D721Med (cell line): Measurements from ENCODE around the gene TEX51.

Source experiments
- DNase-seq: peaks from one replicate; pipeline ENCODE4 v3.0.0; 2011; ENCODE audit warnings: low spot score; ENCODE audit not compliant: insufficient read length
- FAIRE-seq: peaks from 2 replicates; lab custom pipeline; 2011; peaks lifted over from hg19 to GRCh38; lab: Jason Lieb, UNC
- TF ChIP-seq, protein P1 (sequence below): IDR thresholded peaks from 2 replicates; pipeline ENCODE4 v1.5.1; 2012; ENCODE audit warnings: mild to moderate bottlenecking, control low read depth; ENCODE audit not compliant: insufficient read depth; ENCODE audit errors: missing control alignments

TEX51 gene

DNA sequence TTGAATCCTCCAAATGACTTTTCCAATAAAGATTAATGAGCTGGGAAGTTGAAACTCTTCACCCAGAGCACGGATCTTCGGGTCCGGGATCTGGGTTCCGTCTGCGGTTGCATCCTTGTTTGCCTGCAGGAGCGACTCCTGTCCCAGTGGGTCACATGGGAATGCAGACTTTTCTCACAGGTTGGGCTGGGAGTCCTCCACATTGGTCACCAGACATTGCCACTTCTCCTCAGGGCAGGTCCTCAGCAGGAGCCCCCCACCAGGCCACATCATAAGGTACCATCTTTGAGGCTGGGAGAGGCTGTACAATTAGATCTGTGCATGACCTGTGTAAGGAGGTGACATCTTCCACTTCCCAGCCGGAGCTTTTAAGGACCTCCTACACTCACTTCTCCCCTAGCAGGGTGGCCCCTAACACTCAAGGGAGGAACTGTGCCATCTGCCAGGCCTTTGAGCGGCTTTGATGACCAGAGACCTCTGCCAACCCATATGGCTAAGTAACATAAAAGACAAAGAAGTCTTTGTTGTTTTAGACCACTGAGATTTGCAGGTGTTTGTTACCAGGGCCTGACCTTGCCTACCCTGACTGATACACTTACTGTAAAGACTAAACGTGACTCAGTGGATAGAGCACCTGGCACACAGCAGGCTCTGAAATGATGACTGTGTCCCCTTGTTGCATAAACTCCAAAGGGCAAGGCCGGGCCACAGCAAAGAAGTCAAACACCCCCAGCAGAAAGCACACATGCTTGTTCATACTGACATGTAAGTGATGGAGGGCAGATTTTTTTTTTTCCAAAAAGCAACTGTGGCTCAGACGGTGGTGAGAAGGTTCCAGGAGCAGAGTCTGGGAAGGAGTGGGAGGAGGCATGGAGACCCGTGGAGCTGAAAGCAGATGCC is 7.9 kb upstream of the TEX51 start:
- DNase-seq (no peak), FAIRE-seq (no peak)
- TF ChIP-seq, protein P1, sequence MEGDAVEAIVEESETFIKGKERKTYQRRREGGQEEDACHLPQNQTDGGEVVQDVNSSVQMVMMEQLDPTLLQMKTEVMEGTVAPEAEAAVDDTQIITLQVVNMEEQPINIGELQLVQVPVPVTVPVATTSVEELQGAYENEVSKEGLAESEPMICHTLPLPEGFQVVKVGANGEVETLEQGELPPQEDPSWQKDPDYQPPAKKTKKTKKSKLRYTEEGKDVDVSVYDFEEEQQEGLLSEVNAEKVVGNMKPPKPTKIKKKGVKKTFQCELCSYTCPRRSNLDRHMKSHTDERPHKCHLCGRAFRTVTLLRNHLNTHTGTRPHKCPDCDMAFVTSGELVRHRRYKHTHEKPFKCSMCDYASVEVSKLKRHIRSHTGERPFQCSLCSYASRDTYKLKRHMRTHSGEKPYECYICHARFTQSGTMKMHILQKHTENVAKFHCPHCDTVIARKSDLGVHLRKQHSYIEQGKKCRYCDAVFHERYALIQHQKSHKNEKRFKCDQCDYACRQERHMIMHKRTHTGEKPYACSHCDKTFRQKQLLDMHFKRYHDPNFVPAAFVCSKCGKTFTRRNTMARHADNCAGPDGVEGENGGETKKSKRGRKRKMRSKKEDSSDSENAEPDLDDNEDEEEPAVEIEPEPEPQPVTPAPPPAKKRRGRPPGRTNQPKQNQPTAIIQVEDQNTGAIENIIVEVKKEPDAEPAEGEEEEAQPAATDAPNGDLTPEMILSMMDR: no peak

DNA sequence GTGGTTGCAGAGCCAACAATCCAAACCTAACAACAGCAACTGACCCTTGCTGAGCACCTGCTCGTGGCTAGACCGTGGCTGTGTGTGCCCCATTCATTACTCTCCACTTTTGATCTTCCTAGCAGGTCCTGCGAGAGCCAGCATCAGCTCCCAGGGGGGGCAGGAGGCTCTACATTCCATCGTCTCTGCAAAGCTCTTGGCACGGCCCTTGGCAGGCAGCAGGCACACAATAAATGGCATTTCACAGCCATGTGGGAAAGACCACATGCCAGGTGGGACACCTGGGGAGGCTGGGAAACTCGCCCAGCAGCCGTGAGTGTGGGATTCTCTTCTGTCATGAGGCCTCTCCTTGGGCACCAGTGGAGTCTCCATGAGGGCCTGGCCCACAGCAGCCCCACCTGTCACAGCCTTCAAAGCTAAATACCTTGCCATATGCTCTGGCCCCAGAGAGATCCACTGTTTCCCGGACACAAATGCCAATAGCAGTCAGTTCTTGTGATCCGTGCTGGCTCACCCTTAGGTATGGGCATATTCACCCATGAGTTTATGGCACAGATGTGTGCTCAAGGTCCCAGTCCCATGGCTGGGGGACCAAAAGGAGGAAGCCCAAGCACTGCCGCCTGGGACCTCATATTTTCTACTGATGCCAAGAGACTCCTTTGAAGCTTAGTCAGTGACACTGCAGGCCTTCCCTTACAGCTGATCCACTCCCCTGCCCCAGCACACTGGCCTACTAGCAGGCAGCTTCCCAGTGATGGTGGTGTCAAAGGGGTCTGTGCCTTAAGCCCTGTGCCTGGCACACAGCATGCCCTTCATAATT is 6.8 kb upstream of the TEX51 start:
- no peak for DNase-seq
- FAIRE-seq: no peak
- TF ChIP-seq, protein P1: no peak

DNA sequence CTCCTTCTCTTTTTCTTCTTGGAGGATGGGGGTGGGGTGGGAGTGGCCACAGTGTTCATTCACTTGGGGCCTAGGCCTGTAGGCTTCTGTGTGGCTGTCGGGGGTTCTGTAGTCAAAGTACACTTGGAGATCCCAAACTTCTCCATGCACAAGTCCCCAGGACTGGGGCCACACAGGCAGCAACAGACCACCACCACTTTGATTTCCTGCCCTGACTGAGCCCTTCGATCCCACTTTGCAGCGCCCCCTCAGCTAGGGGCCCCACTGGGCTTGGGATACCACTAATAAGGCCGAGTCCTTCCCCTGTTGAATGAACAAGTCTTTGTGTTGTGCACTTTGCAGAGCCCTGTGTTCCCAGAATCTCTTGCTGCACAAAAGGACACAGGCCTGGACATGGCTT is 5.5 kb upstream of the TEX51 start:
- FAIRE-seq (no peak), DNase-seq (no peak)
- TF ChIP-seq, protein P1: no peak

DNA sequence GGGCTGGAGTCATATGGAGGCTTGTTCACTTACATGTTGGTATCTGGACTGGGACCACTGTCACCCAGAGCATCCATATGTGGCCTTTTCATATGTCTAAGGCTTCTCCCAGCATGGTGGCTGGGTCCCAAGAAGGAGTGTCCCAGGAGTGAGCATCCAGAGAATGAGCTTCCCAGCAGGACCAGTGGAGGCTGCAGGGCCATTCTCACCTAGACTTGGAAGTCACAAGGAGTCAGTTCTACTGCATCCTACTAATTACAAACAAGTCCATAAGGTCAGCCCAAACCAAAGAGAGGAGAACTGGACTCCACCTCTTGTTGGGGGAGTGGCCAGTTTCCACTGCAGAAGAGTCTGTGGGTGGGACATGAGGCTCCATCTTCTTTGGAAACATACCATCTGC is 5.1 kb upstream of the TEX51 start:
- TF ChIP-seq, protein P1: no peak
- FAIRE-seq (no peak), DNase-seq (no peak)

DNA sequence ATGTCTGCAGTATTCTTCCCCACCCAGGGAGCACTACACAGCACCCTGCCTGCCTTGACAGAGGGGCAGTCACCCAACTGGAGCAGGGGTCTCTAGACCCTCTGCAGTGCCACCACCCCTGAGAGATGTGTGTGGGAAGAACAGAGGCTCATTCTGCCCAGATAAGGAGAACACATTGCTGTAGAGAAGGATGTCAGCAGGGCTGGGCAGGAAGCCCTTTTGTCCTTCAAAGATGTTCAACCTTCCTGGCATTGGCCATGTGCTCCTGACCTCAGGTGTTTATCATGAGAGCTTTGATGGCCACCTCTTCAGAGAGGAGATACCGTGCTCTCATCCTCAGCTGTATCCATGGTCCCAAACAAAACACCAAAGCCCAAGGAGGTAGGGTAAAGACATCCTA is 4.6 kb upstream of the TEX51 start:
- FAIRE-seq: no peak
- DNase-seq: no peak
- TF ChIP-seq, protein P1: no peak

DNA sequence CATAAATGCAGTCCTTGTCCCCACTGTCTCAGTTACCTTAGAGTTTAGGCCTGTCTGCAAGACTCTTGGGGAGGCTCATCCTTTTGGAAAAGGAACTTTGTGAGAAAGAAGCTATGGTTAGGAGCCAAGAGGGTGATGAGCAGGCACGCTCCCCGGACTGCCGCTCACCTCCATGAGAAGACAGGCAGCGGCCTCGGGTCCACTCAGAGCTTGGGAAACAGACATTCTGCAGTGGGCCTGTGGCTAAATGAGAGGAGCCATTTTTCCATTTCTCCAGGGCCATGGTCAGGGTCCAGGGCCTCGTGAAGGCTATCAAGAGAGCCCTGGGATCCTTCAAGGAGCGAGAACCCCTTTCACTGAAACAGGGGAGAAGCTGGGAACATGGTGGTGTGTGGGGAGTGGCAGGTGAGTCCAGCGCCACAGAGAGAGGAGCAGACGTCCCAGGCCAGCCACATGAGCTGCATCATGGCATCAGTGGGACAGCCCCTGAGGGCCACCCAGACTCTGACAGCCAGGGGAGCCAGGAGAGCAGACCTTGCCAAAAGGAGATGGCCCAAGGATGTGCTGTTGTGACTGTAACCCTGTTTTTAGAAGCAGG is 4.0 kb upstream of the TEX51 start:
- TF ChIP-seq, protein P1: no peak
- DNase-seq: no peak
- FAIRE-seq: no peak
